HFF-Myc (cell line): Measurements from ENCODE around the gene CAMK1D.

Experiments used
- DNase-seq: peaks from one replicate; pipeline ENCODE4 v3.0.0-alpha.2; 2011; ENCODE audit warnings: low read depth; ENCODE audit errors: extremely low read depth
- H3K4me3 ChIP-seq: replicated peaks from 2 replicates; pipeline ENCODE4 v1.5.1; 2011; ENCODE audit warnings: low read depth, mild to moderate bottlenecking, control low read depth, low read length
- TF ChIP-seq, protein P1 (sequence below): IDR thresholded peaks from 2 replicates; pipeline ENCODE4 v1.5.1; 2012; ENCODE audit warnings: mild to moderate bottlenecking, low read depth, low read length, control low read depth; ENCODE audit errors: missing control alignments

The CAMK1D gene

DNA sequence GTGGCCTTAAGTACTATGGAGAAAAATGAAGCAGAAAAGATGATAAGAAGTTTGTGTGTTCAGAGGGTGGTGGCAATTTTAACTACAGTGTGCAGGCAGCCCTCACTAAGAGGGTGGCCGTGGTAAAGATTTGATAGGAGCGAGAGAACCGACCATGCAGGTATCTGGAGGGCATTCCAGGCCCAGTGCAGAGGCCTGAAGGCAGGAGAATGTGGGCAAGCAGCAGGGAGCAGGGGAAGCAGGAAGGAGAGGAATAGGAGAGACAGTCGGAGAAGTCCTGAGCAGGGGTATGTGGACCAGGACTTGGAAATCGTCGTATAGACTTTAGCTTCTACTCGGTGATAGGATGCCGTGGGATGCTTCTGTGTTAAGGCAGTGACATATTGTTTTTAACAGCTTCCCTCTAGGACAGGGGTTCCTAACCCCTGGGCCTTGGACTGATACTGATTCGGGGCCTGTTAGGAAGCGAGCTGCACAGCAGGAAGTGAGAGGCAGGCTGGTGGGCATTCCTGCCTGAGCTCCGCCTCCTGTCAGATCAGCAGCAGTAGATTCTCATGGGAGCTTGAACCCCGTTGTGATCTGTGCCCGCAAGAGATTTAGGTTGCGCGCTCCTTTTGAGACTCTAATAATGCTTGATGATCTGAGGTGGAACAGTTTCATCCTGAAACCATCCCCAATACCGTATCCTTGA lies 425.0 kb downstream of the CAMK1D start:
- H3K4me3 ChIP-seq: no peak overlapping the region
- DNase-seq: no peak
- TF ChIP-seq, protein P1, sequence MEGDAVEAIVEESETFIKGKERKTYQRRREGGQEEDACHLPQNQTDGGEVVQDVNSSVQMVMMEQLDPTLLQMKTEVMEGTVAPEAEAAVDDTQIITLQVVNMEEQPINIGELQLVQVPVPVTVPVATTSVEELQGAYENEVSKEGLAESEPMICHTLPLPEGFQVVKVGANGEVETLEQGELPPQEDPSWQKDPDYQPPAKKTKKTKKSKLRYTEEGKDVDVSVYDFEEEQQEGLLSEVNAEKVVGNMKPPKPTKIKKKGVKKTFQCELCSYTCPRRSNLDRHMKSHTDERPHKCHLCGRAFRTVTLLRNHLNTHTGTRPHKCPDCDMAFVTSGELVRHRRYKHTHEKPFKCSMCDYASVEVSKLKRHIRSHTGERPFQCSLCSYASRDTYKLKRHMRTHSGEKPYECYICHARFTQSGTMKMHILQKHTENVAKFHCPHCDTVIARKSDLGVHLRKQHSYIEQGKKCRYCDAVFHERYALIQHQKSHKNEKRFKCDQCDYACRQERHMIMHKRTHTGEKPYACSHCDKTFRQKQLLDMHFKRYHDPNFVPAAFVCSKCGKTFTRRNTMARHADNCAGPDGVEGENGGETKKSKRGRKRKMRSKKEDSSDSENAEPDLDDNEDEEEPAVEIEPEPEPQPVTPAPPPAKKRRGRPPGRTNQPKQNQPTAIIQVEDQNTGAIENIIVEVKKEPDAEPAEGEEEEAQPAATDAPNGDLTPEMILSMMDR: no peak

DNA sequence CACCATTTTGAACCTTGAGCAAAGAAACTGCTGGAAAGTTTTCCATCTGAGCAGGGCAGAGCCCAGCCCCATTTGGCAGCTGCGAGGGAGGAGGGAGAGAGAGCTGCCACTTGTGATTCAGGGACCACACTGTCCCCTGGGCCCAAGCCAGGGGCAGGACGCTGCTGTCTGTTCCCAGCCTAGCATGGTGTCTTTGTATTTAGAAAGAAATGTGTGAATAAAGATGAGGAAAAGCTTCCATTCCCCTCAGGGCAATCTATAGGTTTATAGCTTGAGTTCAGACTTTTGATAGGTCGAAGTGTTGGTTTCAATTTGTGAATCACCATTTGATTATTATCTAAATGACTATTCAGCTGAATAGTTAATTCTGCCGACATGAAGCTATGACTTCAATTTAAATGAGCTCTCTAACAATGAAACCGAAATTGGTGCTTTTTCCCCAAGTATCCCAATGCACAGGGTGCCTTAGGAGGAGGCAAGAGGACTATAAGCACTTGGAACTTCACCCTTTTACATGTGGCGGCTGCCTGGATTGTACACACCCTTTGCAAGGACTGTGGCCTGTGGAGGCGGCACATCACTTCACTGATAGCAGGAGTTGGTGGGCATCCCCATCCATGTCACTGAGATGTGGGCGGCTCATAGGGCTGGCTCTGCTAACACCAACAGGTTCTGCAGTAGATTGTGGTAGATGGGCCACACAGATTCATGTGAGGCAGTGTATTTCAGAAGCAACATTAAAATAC lies 428.7 kb downstream of the CAMK1D start:
- no peak overlapping the region for H3K4me3 ChIP-seq
- TF ChIP-seq, protein P1: no peak
- no peak for DNase-seq

DNA sequence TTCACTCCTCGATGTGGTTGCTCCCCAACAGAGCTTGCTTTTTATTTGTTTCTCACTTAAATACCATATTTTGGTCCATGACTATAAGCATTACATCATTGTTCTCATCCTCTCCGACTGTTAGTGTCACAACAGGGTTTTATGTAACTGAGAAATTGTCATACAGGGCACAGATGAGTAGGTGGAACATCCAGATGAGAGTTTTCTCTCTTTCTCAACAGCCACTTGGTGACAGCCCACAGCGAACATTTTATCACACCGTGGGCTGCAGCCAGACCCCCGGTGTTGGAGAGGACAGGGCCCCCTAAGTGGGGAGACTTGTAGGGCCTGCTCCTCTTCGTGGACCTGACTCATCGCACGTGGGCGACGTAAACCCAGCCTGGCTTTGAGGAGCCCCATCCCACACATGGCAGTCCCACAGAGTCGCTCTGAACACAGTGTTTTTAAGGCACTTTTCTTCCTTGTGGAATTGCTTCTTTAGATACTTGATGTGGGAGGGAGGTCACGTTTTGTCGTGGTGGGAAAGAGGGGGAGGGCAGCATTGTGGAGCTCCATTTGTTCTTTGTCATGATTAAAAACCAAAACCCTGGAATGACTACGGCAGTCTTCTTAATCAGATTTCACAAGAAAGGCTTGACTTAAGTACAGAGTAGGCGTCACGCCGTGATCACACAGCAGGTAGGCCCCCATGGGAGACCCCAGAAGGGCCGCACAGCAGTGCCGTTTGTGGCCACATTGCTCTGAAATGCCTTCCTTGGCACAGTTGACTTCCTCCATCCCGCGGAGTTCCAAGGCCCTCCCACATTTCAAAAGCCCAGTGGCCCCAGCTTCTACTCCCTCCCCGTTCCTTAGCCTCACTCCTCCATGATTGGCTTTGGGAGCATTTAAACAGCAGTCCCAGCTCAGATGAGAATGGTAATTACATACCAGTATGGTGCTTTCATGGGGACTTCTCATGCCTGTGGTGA lies 431.6 kb downstream of the CAMK1D start:
- no peak overlapping the region for H3K4me3 ChIP-seq
- no peak for DNase-seq
- TF ChIP-seq, protein P1: no peak

GRCh38 chr10:12781976-12782375 lies 432.6 kb downstream of the CAMK1D start:
- no peak for DNase-seq
- TF ChIP-seq, protein P1: no peak
- no peak overlapping the region for H3K4me3 ChIP-seq

DNA sequence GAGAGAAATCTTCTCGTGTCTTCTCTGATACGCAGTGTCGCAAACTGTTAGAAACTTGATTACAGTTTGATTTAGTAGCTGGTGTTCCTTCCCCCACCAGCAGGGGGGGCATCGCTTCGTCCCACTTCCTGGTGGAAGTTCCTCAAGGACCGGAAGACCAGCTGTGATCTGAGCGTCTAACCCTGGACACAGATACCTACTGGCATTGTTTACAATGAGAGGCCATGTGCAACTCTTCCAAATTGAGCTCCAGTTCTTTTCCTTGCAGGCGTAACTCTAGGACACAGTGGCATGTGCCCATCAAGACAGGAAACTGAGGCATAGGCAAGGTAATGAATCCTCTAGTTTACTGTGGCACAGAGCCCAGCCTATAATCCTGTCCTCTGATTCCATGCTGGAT lies 433.2 kb downstream of the CAMK1D start:
- H3K4me3 ChIP-seq: no peak overlapping the region
- TF ChIP-seq, protein P1: peak; percentile 76
- DNase-seq: no peak

DNA sequence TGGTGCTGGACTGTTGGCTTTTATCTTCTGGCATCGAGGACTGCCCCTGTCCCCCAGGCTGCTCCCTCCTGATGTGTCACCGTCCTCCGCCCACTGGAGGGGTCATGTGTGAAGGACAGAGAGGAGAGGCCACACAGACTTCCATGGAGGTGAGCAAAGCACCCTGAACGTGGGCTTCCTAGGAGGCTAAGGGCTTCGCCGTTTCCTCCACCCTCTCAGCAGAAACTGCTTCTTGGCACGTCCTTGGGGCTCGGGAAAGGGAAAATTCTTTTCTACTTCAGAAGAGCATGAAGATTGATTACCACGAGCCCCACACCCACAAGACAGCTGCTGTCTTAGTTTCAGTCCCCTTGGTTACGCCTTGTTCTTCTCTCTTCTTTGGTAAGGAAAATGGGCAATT lies 433.9 kb downstream of the CAMK1D start:
- TF ChIP-seq, protein P1: no peak
- no peak for DNase-seq
- no peak overlapping the region for H3K4me3 ChIP-seq
